NCI-H187 (cell line): ENCODE data around the gene C11orf65.

ENCODE experiments used
- DNase-seq, 2 experiments: peaks; one replicate each; lab custom pipeline; 2025; lab: John Stamatoyannopoulos, UW

Gene C11orf65

GRCh38 chr11:108369064-108369463 lies 98.3 kb downstream of the C11orf65 start:
- DNase-seq, result no peak

DNA sequence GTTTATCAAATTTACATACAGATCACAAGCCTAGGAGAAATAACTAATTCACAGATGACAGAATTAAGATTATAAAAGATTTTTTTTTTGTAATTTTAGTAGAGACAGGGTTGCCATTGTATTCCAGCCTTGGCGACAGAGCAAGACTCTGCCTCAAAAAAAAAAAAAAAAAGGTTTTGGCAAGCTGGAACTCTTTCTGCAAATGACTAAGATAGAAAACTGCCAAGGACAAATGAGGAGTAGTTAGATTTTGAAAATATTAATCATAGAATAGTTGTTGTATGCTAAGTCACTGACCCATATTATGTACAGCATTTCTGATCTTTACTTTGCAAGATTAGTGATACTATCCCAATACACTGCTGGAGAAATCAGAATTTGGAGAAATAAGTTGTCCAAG lies 99.2 kb downstream of the C11orf65 start:
- DNase-seq, result no peak

DNA sequence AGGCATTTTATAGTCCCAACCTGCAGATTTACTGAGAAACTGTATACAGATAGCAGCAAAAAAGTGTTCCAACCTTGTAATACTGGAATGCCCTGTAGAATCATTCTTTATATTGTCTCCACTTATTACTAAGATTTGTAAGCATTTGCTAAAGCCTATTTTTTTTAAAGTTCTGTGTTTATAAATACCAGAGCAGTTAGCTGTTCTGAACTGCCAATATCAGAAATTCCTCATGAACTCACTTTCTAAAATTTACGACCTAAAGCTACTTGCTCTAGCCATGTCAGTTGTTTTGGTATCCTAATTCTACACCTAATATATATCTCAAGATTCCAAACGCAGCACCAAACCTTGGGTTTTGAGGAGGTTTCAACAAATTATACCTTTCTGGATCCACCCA lies 103.2 kb downstream of the C11orf65 start:
- no peak for DNase-seq

DNA sequence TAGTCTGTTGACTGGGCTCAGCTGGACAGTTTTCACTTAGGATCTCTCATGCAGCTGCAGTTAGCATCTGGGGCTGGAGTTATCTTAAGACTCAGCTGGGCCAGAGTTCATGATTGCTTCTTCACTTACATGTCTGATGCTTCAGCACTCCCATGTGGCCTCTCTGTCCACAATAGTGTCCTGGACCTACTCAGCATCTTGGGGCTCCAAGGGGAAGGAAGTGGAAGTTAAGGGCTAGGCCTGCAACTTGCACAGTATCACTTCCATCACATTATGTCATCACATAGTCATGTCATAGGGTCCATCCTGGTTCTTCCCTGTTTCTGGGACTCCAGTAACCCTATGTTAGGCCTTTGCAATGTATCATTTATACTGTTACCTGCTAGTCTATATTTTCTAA lies 115.9 kb downstream of the C11orf65 start:
- no peak for DNase-seq

DNA sequence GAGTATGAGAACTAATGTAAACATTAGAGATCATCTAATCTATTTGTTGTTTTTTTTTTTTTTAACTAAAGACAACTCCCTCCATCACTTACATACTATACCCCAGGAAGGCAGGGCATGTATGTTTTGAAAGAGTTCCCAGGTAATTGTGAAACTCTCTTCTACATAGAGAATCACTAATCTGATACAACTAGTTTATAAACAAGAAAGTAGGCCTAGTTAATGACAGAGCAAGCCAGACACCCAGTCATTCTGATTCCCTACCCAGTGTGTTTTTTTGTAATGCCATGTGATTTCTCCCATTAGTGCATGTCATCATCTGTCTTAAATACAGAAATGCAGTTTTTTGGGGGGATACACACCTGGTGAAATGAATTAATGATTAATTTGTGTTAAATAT lies 120.9 kb downstream of the C11orf65 start:
- DNase-seq, result no peak

DNA sequence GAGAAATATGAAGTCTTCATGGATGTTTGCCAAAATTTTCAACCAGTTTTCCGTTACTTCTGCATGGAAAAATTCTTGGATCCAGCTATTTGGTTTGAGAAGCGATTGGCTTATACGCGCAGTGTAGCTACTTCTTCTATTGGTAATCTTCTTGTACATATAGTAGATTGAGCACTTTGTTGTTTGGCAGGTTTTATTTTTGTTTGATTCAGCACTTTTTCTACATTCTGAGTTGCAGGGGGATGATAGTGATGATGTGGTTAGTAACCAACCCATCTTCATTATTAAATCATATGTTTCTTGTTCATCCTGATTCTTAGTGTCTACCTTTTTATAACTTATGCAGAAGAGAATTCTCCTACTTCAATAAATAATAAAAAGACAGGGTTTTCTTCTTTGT lies 121.6 kb downstream of the C11orf65 start:
- no peak for DNase-seq

GRCh38 chr11:108343714-108344113 lies 123.6 kb downstream of the C11orf65 start:
- DNase-seq, result no peak

- no peak for DNase-seq
These were observed 125.7 kb downstream of the C11orf65 start for GRCh38 chr11:108341654-108342053.

- no peak for DNase-seq
These were observed 126.4 kb downstream of the C11orf65 start for GRCh38 chr11:108340973-108341372.

- DNase-seq, result no peak
These were observed 128.6 kb downstream of the C11orf65 start for GRCh38 chr11:108338750-108339149.

DNA sequence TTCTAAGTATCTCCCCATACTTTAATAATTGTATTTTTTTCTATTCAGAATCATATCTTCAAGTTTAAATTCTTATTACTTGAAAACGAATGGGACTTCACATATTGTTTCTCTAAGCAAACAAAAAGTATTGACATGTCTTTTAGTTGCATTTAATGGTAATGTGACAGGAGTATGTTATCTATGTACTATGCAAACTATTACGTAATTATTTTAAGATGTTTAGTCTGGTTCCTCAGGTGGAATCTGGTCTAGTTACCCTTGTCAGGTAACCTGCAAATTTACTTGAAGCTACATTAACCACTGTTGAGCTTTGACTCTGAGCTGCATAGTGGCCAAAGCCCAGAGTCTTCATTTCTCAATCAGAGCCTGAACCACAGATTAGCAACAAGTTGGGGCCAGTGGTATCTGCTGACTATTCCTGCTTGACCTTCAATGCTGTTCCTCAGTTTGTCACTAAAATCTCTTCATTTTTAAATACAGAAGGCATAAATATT lies 133.9 kb downstream of the C11orf65 start:
- no peak for DNase-seq
